CD14-positive monocyte (primary cell): ENCODE data around the gene ZSCAN22. TPM values are rescaled to one million over a fixed set of nuclear protein-coding genes. Genes with fewer than 3 reads are reported as not detected.

ENCODE experiments used
- DNase-seq, 3 donors: peaks; one replicate each; pipeline ENCODE4 v3.0.0-alpha.2; 2011 to 2022
- H2AFZ ChIP-seq: 2 replicates; pipeline ENCODE4 v1.6.0; 2012; ENCODE audit warnings: mild to moderate bottlenecking, low read depth, low read length, inconsistent platforms; ENCODE audit not compliant: insufficient read depth, poor library complexity, severe bottlenecking
- H3K27ac ChIP-seq, 2 donors: 1 replicate in 1 of 2; 2 replicates in 1 of 2; pipeline ENCODE4 v1.5.1; 2012 to 2013; ENCODE audit warnings: low read length in 2 of 2, control low read depth in 1 of 2, inconsistent platforms in 1 of 2, low read depth in 1 of 2, mild to moderate bottlenecking in 1 of 2
- H3K27me3 ChIP-seq, 2 donors: one replicate each; pipeline versions ENCODE4 v1.6.0 to v1.6.1; 2011 to 2013; ENCODE audit warnings: low read length in 2 of 2; ENCODE audit not compliant: control insufficient read depth in 2 of 2, insufficient read depth in 2 of 2
- H3K36me3 ChIP-seq, 2 donors: replicated peaks in 1 of 2; 1 replicate in 1 of 2; 2 replicates in 1 of 2; pipeline versions ENCODE4 v1.5.1 to v1.6.1; 2012 to 2013; ENCODE audit warnings: low read length in 2 of 2, control low read depth in 1 of 2, inconsistent platforms in 1 of 2, mild to moderate bottlenecking in 1 of 2; ENCODE audit not compliant: insufficient read depth in 2 of 2, control insufficient read depth in 1 of 2
- H3K4me1 ChIP-seq, 2 donors: 1 replicate in 1 of 2; 2 replicates in 1 of 2; pipeline versions ENCODE4 v1.5.1 to v1.6.1; 2012 to 2013; ENCODE audit warnings: low read length in 2 of 2, control low read depth in 1 of 2, inconsistent platforms in 1 of 2, mild to moderate bottlenecking in 1 of 2, moderate library complexity in 1 of 2; ENCODE audit not compliant: insufficient read depth in 2 of 2, control insufficient read depth in 1 of 2
- H3K4me2 ChIP-seq: replicated peaks from 2 replicates; pipeline ENCODE3; 2012; ENCODE audit warnings: low read length, moderate library complexity, mild to moderate bottlenecking; ENCODE audit not compliant: poor library complexity, severe bottlenecking; ENCODE audit errors: extremely low read depth
- H3K4me3 ChIP-seq, 3 experiments: fragments of 200-600 bp in 1 of 3; sonication (generic) in 1 of 3; replicated peaks in 1 of 3; 1 replicate in 2 of 3; 2 replicates in 1 of 3; pipeline ENCODE4 v1.5.1; 2011 to 2013; ENCODE audit warnings: low read length in 3 of 3, mild to moderate bottlenecking in 3 of 3, control low read depth in 2 of 3, low read depth in 2 of 3, inconsistent platforms in 1 of 3, moderate library complexity in 1 of 3
- H3K79me2 ChIP-seq: 2 replicates; pipeline ENCODE4 v1.6.0; 2012; ENCODE audit warnings: mild to moderate bottlenecking, control low read depth, inconsistent platforms, low read length, moderate library complexity; ENCODE audit not compliant: insufficient read depth
- H3K9ac ChIP-seq: 2 replicates; pipeline ENCODE4 v1.6.0; 2017; ENCODE audit warnings: low read length, mild to moderate bottlenecking; ENCODE audit not compliant: insufficient read depth, poor library complexity, severe bottlenecking
- H3K9me3 ChIP-seq, 2 donors: replicated peaks in 1 of 2; 1 replicate in 1 of 2; 2 replicates in 1 of 2; pipeline versions ENCODE4 v1.5.1 to v1.6.1; 2012 to 2013; ENCODE audit warnings: low read length in 2 of 2, control low read depth in 1 of 2; ENCODE audit not compliant: control insufficient read depth in 1 of 2, insufficient read depth in 1 of 2
- H4K20me1 ChIP-seq: 2 replicates; pipeline ENCODE4 v1.6.0; 2012; ENCODE audit warnings: mild to moderate bottlenecking, low read length, control low read depth, moderate library complexity; ENCODE audit not compliant: insufficient read depth
- H3K27ac Mint-ChIP-seq, 7 donors: one replicate each; pipeline ENCODE4 v1.8.0; 2020; ENCODE audit warnings: mild to moderate bottlenecking in 7 of 7, mixed read lengths in 7 of 7, moderate library complexity in 6 of 7, inconsistent platforms in 2 of 7
- H3K27me3 Mint-ChIP-seq, 3 donors: one replicate each; pipeline ENCODE4 v1.8.0; 2021 to 2022; ENCODE audit warnings: low read depth in 3 of 3, mild to moderate bottlenecking in 3 of 3, mixed read lengths in 3 of 3, moderate library complexity in 3 of 3, inconsistent platforms in 1 of 3
- H3K36me3 Mint-ChIP-seq, 2 donors: one replicate each; pipeline ENCODE4 v1.8.0; 2020; ENCODE audit warnings: mixed read lengths in 2 of 2, inconsistent platforms in 1 of 2, mild to moderate bottlenecking in 1 of 2
- H3K4me1 Mint-ChIP-seq: one replicate; pipeline ENCODE4 v1.8.0; 2020; ENCODE audit warnings: mild to moderate bottlenecking, mixed read lengths
- H3K4me3 Mint-ChIP-seq, 2 donors: one replicate each; pipeline ENCODE4 v1.8.0; 2020; ENCODE audit warnings: mild to moderate bottlenecking in 2 of 2, mixed read lengths in 2 of 2, moderate library complexity in 1 of 2
- H3K9me3 Mint-ChIP-seq, 7 donors: one replicate each; pipeline ENCODE4 v1.8.0; 2020 to 2022; ENCODE audit warnings: mixed read lengths in 7 of 7, mild to moderate bottlenecking in 6 of 7, moderate library complexity in 6 of 7, inconsistent platforms in 2 of 7
- CTCF ChIP-seq: fragments of 200-600 bp; IDR thresholded peaks from one replicate; pipeline ENCODE4 v1.8.0; 2022; ENCODE audit warnings: antibody characterized with exemption, mild to moderate bottlenecking
- WGBS: methylation state at CpG from one replicate; pipeline ENCODE4 v1.1.5; 2013; ENCODE audit warnings: missing lambda C conversion rate; ENCODE audit not compliant: insufficient coverage; 5-methylcytosine and 5-hydroxymethylcytosine counted together
- intact Hi-C, 2 donors: fragments of 100-400 bp; cut with micrococcal nuclease; formaldehyde crosslinking; loops; one replicate each; pipeline versions ENCODE4 v1.15.0 to v1.15.1; 2023
- polyA plus RNA-seq, 3 donors: library from polyadenylated mRNA; depleted of rRNA in 1 of 3; unstranded in 2 of 3; stranded (reverse) in 1 of 3; fragments of 300-500 nt in 2 of 3; fragments of >200 nt in 1 of 3; fragmentation: Illumina TruSeq in 2 of 3; gene quantifications; 1 replicate in 2 of 3; 2 replicates in 1 of 3; pipeline ENCODE4 v1.2.3, GENCODE V29; 2012 to 2021

The ZSCAN22 gene
- polyA plus RNA-seq, 3 donors, result 0.58 to 1.2 (median 0.99) TPM

- intact Hi-C loops, result no loop called here
- H2AFZ ChIP-seq, result no peak overlapping the region
- 91% methylated on average over 1 of the region's 2 CpGs for WGBS
- H3K4me3 ChIP-seq, result no peak overlapping the region
- TF ChIP-seq CTCF, result no peak
- peaks cover 0 to 5% (median 2%) of the 10 kb centered on the region in 3 donors for H3K27me3 Mint-ChIP-seq
- no peak for DNase-seq
- H3K4me2 ChIP-seq, result no peak overlapping the region
- no peak overlapping the region for H3K4me3 Mint-ChIP-seq
- H4K20me1 ChIP-seq, result no peaks in the 10 kb centered on the region
- H3K79me2 ChIP-seq, result no peaks in the 10 kb centered on the region
- peaks cover 38 to 55% of the 10 kb centered on the region in 2 donors for H3K36me3 Mint-ChIP-seq
- H3K27ac Mint-ChIP-seq, result no peak overlapping the region
- H3K4me1 Mint-ChIP-seq, result no peaks in the 10 kb centered on the region
- H3K27me3 ChIP-seq, result no peaks in the 10 kb centered on the region
- no peak overlapping the region for H3K27ac ChIP-seq
- peaks cover 26 to 44% of the 10 kb centered on the region in 2 donors for H3K9me3 ChIP-seq
- H3K9me3 Mint-ChIP-seq, result peaks cover 22 to 35% (median 30%) of the 10 kb centered on the region in 7 donors
- H3K36me3 ChIP-seq, result peaks cover 26 to 51% of the 10 kb centered on the region in 2 donors
- no peak overlapping the region for H3K9ac ChIP-seq
- H3K4me1 ChIP-seq, result no peaks in the 10 kb centered on the region
Measured at GRCh38 chr19:58315580-58315979, 11.2 kb upstream of the ZSCAN22 start.

- Histone ChIP-seq H3K4me3 (no peak overlapping the region), H3K27ac (no peak overlapping the region), H3K9me3 (peaks cover 12 to 26% of the 10 kb centered on the region in 2 donors), H4K20me1 (no peaks in the 10 kb centered on the region), H2AFZ (no peak overlapping the region), H3K4me2 (no peak overlapping the region), H3K4me1 (no peaks in the 10 kb centered on the region), H3K27me3 (no peaks in the 10 kb centered on the region), H3K79me2 (no peaks in the 10 kb centered on the region), H3K9ac (no peak overlapping the region), H3K36me3 (peaks cover 10 to 35% of the 10 kb centered on the region in 2 donors)
- DNase-seq, result no peak
- no peak overlapping the region for H3K27ac Mint-ChIP-seq
- no peaks in the 10 kb centered on the region for H3K4me1 Mint-ChIP-seq
- H3K4me3 Mint-ChIP-seq, result no peak overlapping the region
- peaks cover 0 to 5% (median 0%) of the 10 kb centered on the region in 3 donors for H3K27me3 Mint-ChIP-seq
- peaks cover 23 to 37% of the 10 kb centered on the region in 2 donors for H3K36me3 Mint-ChIP-seq
- H3K9me3 Mint-ChIP-seq, result peaks cover 9 to 22% (median 14%) of the 10 kb centered on the region in 7 donors
- intact Hi-C loops, result no loop called here
- no peak for TF ChIP-seq CTCF
- 86% methylated on average over 1 of the region's 7 CpGs for WGBS
Measured at GRCh38 chr19:58317476-58318072, 9.2 kb upstream of the ZSCAN22 start.
